ENCODE measurements around the gene GRID1.

- no peak for TF ChIP-seq CTCF (IDR thresholded peaks at IDR 0.05)
- TF ChIP-seq POLR2AphosphoS5 (IDR thresholded peaks at IDR 0.05): no peak
Observed at GRCh38 chr10:86074294-86074693, 292.3 kb downstream of the GRID1 start.
